Measurements from ENCODE around the gene MCM3AP.
"Not testable (repeated sequence)": the region's sequence is repeated elsewhere in the genome, so short reads cannot be mapped to it uniquely, and the experiment has no call there.

MCM3AP gene

GRCh38 chr21:46246345-46246744 is 39.1 kb downstream of the MCM3AP start:
- no peaks in the 10 kb centered on the region for H3K27me3 ChIP-seq (ENCODE audit: insufficient read depth, insufficient read length)
- H3K36me3 ChIP-seq (ENCODE audit: insufficient read depth, insufficient read length, low read length) = peaks cover 97% of the 10 kb centered on the region
- no peak for DNase-seq (ENCODE audit: low read depth, low spot score)
- no peaks in the 10 kb centered on the region for H3K4me1 ChIP-seq (ENCODE audit: insufficient read depth, insufficient read length)
- no peak overlapping the region for H3K9ac ChIP-seq (ENCODE audit: insufficient read length, low read depth)
- TF ChIP-seq SUZ12 (IDR thresholded peaks at IDR 0.05; ENCODE audit: extremely low read depth, insufficient read depth, insufficient read length) = no peak
- no peak for TF ChIP-seq YY1 (IDR thresholded peaks at IDR 0.05; ENCODE audit: insufficient read depth, insufficient read length)
- no peak for TF ChIP-seq ZNF274 (IDR thresholded peaks at IDR 0.05; ENCODE audit: low read depth, low read length)
- H3K4me3 ChIP-seq (ENCODE audit: insufficient read length, low read depth) = no peak overlapping the region
- no peaks in the 10 kb centered on the region for H3K9me3 ChIP-seq (ENCODE audit: insufficient read depth, low read length)

- Histone ChIP-seq H3K4me3 (ENCODE audit: insufficient read length, low read depth) (no peak overlapping the region), H3K9me3 (ENCODE audit: insufficient read depth, low read length) (no peaks in the 10 kb centered on the region), H3K36me3 (ENCODE audit: insufficient read depth, insufficient read length, low read length) (peaks cover 97% of the 10 kb centered on the region), H3K27me3 (ENCODE audit: insufficient read depth, insufficient read length) (no peaks in the 10 kb centered on the region), H3K9ac (ENCODE audit: insufficient read length, low read depth) (no peak overlapping the region), H3K4me1 (ENCODE audit: insufficient read depth, insufficient read length) (no peaks in the 10 kb centered on the region)
- DNase-seq (ENCODE audit: low read depth, low spot score) = no peak
- TF ChIP-seq YY1 (IDR thresholded peaks at IDR 0.05; ENCODE audit: insufficient read depth, insufficient read length) (no peak), ZNF274 (IDR thresholded peaks at IDR 0.05; ENCODE audit: low read depth, low read length) (no peak), SUZ12 (IDR thresholded peaks at IDR 0.05; ENCODE audit: extremely low read depth, insufficient read depth, insufficient read length) (no peak)
Observed at GRCh38 chr21:46245213-46245915, 40.0 kb downstream of the MCM3AP start.

DNA sequence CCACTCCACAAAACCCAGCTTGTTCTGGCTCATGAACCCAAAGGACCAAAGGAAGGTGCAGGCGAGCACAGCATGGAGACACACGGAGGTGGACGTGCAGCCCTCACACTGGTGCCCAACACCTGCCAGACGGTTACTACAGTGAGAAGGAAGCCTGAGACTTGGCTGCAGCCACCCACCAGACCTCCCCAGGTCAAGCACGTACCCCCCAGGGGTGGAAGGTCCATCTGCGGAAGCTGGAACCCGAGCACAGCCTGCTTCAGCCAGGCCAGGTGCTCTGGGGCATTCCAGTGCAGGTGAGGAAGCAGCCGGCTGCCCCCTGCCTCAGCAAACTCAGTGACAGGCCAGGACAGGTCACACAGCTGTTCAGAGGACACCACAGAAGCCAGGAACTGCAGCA is 40.8 kb downstream of the MCM3AP start:
- DNase-seq (ENCODE audit: low read depth, low spot score) = no peak
- Histone ChIP-seq H3K27me3 (ENCODE audit: insufficient read depth, insufficient read length) (no peaks in the 10 kb centered on the region), H3K4me1 (ENCODE audit: insufficient read depth, insufficient read length) (no peaks in the 10 kb centered on the region), H3K9ac (ENCODE audit: insufficient read length, low read depth) (no peak overlapping the region), H3K4me3 (ENCODE audit: insufficient read length, low read depth) (no peak overlapping the region), H3K36me3 (ENCODE audit: insufficient read depth, insufficient read length, low read length) (peaks cover 97% of the 10 kb centered on the region), H3K9me3 (ENCODE audit: insufficient read depth, low read length) (no peaks in the 10 kb centered on the region)
- no peak for TF ChIP-seq ZNF274 (IDR thresholded peaks at IDR 0.05; ENCODE audit: low read depth, low read length)
- no peak for TF ChIP-seq YY1 (IDR thresholded peaks at IDR 0.05; ENCODE audit: insufficient read depth, insufficient read length)
- no peak for TF ChIP-seq SUZ12 (IDR thresholded peaks at IDR 0.05; ENCODE audit: extremely low read depth, insufficient read depth, insufficient read length)

- no peak for DNase-seq (ENCODE audit: low read depth, low spot score)
- Histone ChIP-seq H3K4me3 (ENCODE audit: insufficient read length, low read depth) (no peak overlapping the region), H3K9me3 (ENCODE audit: insufficient read depth, low read length) (no peaks in the 10 kb centered on the region), H3K36me3 (ENCODE audit: insufficient read depth, insufficient read length, low read length) (peaks cover 97% of the 10 kb centered on the region), H3K27me3 (ENCODE audit: insufficient read depth, insufficient read length) (no peaks in the 10 kb centered on the region), H3K9ac (ENCODE audit: insufficient read length, low read depth) (no peak overlapping the region), H3K4me1 (ENCODE audit: insufficient read depth, insufficient read length) (no peaks in the 10 kb centered on the region)
- TF ChIP-seq YY1 (IDR thresholded peaks at IDR 0.05; ENCODE audit: insufficient read depth, insufficient read length) = no peak
- no peak for TF ChIP-seq SUZ12 (IDR thresholded peaks at IDR 0.05; ENCODE audit: extremely low read depth, insufficient read depth, insufficient read length)
- TF ChIP-seq ZNF274 (IDR thresholded peaks at IDR 0.05; ENCODE audit: low read depth, low read length) = no peak
Observed at GRCh38 chr21:46243960-46244361, 41.5 kb downstream of the MCM3AP start.

DNA sequence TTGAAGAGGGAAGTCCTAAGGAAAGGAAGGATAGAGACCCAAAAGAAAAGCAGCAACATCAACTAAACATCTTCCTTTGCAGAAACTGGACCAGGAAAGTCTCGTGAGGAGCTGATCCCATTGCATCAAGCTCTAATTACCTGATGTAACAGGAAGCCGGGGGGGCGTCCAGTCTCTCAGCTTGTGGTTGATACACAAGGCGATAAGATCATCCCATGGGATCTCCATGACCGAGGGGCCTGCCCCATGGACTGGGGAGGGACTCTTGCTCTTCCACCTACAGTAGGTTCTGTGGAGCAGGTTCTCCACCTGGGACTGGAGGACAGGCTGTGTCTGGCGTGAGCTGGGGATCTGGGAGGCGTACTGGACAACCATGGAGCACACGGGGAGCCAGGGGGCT is 42.1 kb downstream of the MCM3AP start:
- Histone ChIP-seq H3K36me3 (ENCODE audit: insufficient read depth, insufficient read length, low read length) (peaks cover 97% of the 10 kb centered on the region), H3K9ac (ENCODE audit: insufficient read length, low read depth) (no peak overlapping the region), H3K9me3 (ENCODE audit: insufficient read depth, low read length) (no peaks in the 10 kb centered on the region), H3K4me3 (ENCODE audit: insufficient read length, low read depth) (no peak overlapping the region), H3K4me1 (ENCODE audit: insufficient read depth, insufficient read length) (no peaks in the 10 kb centered on the region), H3K27me3 (ENCODE audit: insufficient read depth, insufficient read length) (no peaks in the 10 kb centered on the region)
- no peak for TF ChIP-seq ZNF274 (IDR thresholded peaks at IDR 0.05; ENCODE audit: low read depth, low read length)
- TF ChIP-seq SUZ12 (IDR thresholded peaks at IDR 0.05; ENCODE audit: extremely low read depth, insufficient read depth, insufficient read length) = no peak
- TF ChIP-seq YY1 (IDR thresholded peaks at IDR 0.05; ENCODE audit: insufficient read depth, insufficient read length) = no peak
- no peak for DNase-seq (ENCODE audit: low read depth, low spot score)

DNA sequence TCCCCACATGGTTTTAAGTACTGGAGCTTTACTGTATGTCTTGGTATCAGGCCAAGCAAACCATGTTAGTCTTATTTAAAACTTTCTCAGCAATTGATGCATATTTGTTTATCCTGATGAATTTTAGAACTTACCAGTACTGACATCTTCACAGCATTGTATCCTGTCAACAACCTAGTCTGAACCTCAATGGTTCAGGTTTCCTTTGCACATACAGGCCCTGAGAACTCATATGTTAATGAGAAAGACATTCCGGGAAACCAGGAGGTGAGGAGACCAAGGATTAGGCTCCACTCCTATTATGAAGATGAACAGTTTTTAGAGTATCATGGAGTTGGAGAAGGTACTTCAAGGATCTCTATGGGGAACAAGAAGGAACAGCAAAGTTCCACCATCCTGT is 43.8 kb downstream of the MCM3AP start:
- H3K27me3 ChIP-seq (ENCODE audit: insufficient read depth, insufficient read length); H3K4me1 ChIP-seq (ENCODE audit: insufficient read depth, insufficient read length); DNase-seq (ENCODE audit: low read depth, low spot score); H3K4me3 ChIP-seq (ENCODE audit: insufficient read length, low read depth); H3K9me3 ChIP-seq (ENCODE audit: insufficient read depth, low read length); H3K9ac ChIP-seq (ENCODE audit: insufficient read length, low read depth): not testable (repeated sequence)
- H3K36me3 ChIP-seq (ENCODE audit: insufficient read depth, insufficient read length, low read length) = peaks cover 94% of the 10 kb centered on the region

- peaks cover 94% of the 10 kb centered on the region for H3K36me3 ChIP-seq (ENCODE audit: insufficient read depth, insufficient read length, low read length)
- H3K9me3 ChIP-seq (ENCODE audit: insufficient read depth, low read length) = no peaks in the 10 kb centered on the region
- H3K4me3 ChIP-seq (ENCODE audit: insufficient read length, low read depth) = no peak overlapping the region
- no peaks in the 10 kb centered on the region for H3K4me1 ChIP-seq (ENCODE audit: insufficient read depth, insufficient read length)
- no peaks in the 10 kb centered on the region for H3K27me3 ChIP-seq (ENCODE audit: insufficient read depth, insufficient read length)
- TF ChIP-seq YY1 (IDR thresholded peaks at IDR 0.05; ENCODE audit: insufficient read depth, insufficient read length) = no peak
- no peak for TF ChIP-seq SUZ12 (IDR thresholded peaks at IDR 0.05; ENCODE audit: extremely low read depth, insufficient read depth, insufficient read length)
- no peak for TF ChIP-seq ZNF274 (IDR thresholded peaks at IDR 0.05; ENCODE audit: low read depth, low read length)
- H3K9ac ChIP-seq (ENCODE audit: insufficient read length, low read depth) = no peak overlapping the region
- DNase-seq (ENCODE audit: low read depth, low spot score) = no peak
Observed at GRCh38 chr21:46239817-46240325, 45.5 kb downstream of the MCM3AP start.

Measured in NT2/D1 (cell line).